Measurements from ENCODE around the gene WIPF3.

The WIPF3 gene

GRCh38 chr7:29852457-29852856 lies 46.1 kb downstream of the WIPF3 start:
- DNase-seq = no peak

GRCh38 chr7:29853072-29853471 lies 46.8 kb downstream of the WIPF3 start:
- DNase-seq = no peak

GRCh38 chr7:29853789-29854188 lies 47.5 kb downstream of the WIPF3 start:
- no peak for DNase-seq

- peak; percentile 28 for DNase-seq
Observed at GRCh38 chr7:29854257-29854938, 48.1 kb downstream of the WIPF3 start.

- no peak for DNase-seq
Observed at GRCh38 chr7:29857654-29858053, 51.3 kb downstream of the WIPF3 start.

- peak; percentile 4 for DNase-seq
Observed at GRCh38 chr7:29858191-29858951, 52.1 kb downstream of the WIPF3 start.

- DNase-seq = no peak
Observed at GRCh38 chr7:29859104-29859503, 52.8 kb downstream of the WIPF3 start.

- DNase-seq = no peak
Observed at GRCh38 chr7:29859524-29860185, 53.3 kb downstream of the WIPF3 start.

GRCh38 chr7:29860186-29860585 lies 53.9 kb downstream of the WIPF3 start:
- no peak for DNase-seq

- DNase-seq = no peak
Observed at GRCh38 chr7:29861884-29862283, 55.6 kb downstream of the WIPF3 start.

- DNase-seq = no peak
Observed at GRCh38 chr7:29864656-29865055, 58.3 kb downstream of the WIPF3 start.

GRCh38 chr7:29865526-29865925 lies 59.2 kb downstream of the WIPF3 start:
- DNase-seq = peak; percentile 58

GRCh38 chr7:29866490-29866930 lies 60.2 kb downstream of the WIPF3 start:
- DNase-seq = peak; percentile 14

GRCh38 chr7:29871787-29872398 lies 65.6 kb downstream of the WIPF3 start:
- peak; percentile 77 for DNase-seq

GRCh38 chr7:29873644-29874294 lies 67.5 kb downstream of the WIPF3 start:
- no peak for DNase-seq

- DNase-seq = no peak
Observed at GRCh38 chr7:29875741-29876140, 69.4 kb downstream of the WIPF3 start.

GRCh38 chr7:29877196-29877595 lies 70.9 kb downstream of the WIPF3 start:
- DNase-seq = no peak

GRCh38 chr7:29878081-29878688 lies 71.9 kb downstream of the WIPF3 start:
- DNase-seq = peak; percentile 36

GRCh38 chr7:29879609-29880008 lies 73.3 kb downstream of the WIPF3 start:
- peak; percentile 48 for DNase-seq

- no peak for DNase-seq
Observed at GRCh38 chr7:29881724-29882123, 75.4 kb downstream of the WIPF3 start.

GRCh38 chr7:29882481-29882880 lies 76.2 kb downstream of the WIPF3 start:
- DNase-seq = no peak

Measured in fibroblast of skin of right quadriceps (primary cell).